Measurements from ENCODE around the gene ZNF681. TPM values are rescaled to one million over a fixed set of nuclear protein-coding genes. Genes with fewer than 3 reads are reported as not detected.

ZNF681 gene
- total RNA-seq, result 1.1 to 2.5 TPM (median 1.4 TPM) in 3 replicates
- long read RNA-seq, partial matches to known transcripts, result 0 of 2 reads
- long read RNA-seq, other reads (novel, unspliced or antisense), result 2 of 2 reads

- peak within 1 kb of the TSS; percentile 97 for H3K4me3 Mint-ChIP-seq (ENCODE audit: unreplicated experiment)
- no peaks in the 10 kb centered on the region for H3K27me3 Mint-ChIP-seq (ENCODE audit: low read depth)
- peak; percentile 57 for TF ChIP-seq CTCF (IDR thresholded peaks at IDR 0.05)
- peaks cover 11% of the 10 kb centered on the region for H3K36me3 Mint-ChIP-seq (ENCODE audit: low read depth)
- peaks cover 8% of the 10 kb centered on the region for H3K9me3 Mint-ChIP-seq (ENCODE audit: low read depth)
- peak within 1 kb of the TSS; percentile 97 for H3K27ac Mint-ChIP-seq (ENCODE audit: unreplicated experiment)
- DNase-seq (ENCODE audit: low spot score), result peak; percentile 95
- H3K4me1 Mint-ChIP-seq (ENCODE audit: low read depth), result peaks cover 15% of the 10 kb centered on the region
These were observed at the start of gene ZNF681 for GRCh38 chr19:23758187-23759074. Gene ZNF681 (minus strand): TSS chr19:23758891. CDS start chr19:23758749, 142 bp downstream.

- no peak overlapping the region for H3K27ac Mint-ChIP-seq (ENCODE audit: unreplicated experiment)
These were observed 46.0 kb upstream of the ZNF681 start for GRCh38 chr19:23804676-23805075.

GRCh38 chr19:23802290-23802689, 43.6 kb upstream of the ZNF681 start:
- Mint-ChIP-seq H3K27me3 (ENCODE audit: low read depth) (no peaks in the 10 kb centered on the region), H3K36me3 (ENCODE audit: low read depth) (no peaks in the 10 kb centered on the region), H3K4me1 (ENCODE audit: low read depth) (no peaks in the 10 kb centered on the region), H3K27ac (ENCODE audit: unreplicated experiment) (no peak overlapping the region), H3K4me3 (ENCODE audit: unreplicated experiment) (no peak overlapping the region), H3K9me3 (ENCODE audit: low read depth) (peaks cover 5% of the 10 kb centered on the region)
- no peak for TF ChIP-seq CTCF (IDR thresholded peaks at IDR 0.05)
- no peak for DNase-seq (ENCODE audit: low spot score)

More at GRCh38 chr19:23804676-23805075, 46.0 kb upstream of the ZNF681 start:
- no peaks in the 10 kb centered on the region for H3K27me3 Mint-ChIP-seq (ENCODE audit: low read depth)
- peaks cover 5% of the 10 kb centered on the region for H3K9me3 Mint-ChIP-seq (ENCODE audit: low read depth)
- TF ChIP-seq CTCF (IDR thresholded peaks at IDR 0.05), result no peak
- no peaks in the 10 kb centered on the region for H3K4me1 Mint-ChIP-seq (ENCODE audit: low read depth)
- H3K36me3 Mint-ChIP-seq (ENCODE audit: low read depth), result peaks cover 6% of the 10 kb centered on the region
- DNase-seq (ENCODE audit: low spot score), result no peak
- no peak overlapping the region for H3K4me3 Mint-ChIP-seq (ENCODE audit: unreplicated experiment)

DNA sequence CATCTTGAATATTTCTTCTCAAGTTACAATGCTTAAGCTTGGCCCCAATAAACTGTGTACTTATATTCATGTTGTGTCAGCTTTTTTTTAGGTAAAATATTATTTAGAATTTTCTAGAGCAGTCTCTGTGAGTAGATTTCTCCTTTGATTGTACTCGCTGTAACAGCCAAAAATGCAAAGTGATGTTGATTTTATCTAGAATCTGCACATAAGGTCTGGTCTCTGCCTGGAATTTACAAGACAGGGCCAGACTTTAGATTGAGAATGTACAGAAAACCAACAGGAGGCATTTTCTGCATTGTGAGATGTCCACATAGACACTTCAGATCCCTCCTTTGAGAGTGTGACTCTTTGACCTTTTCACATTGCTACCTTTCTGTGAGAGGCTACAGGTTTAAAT, 43.1 kb upstream of the ZNF681 start:
- Mint-ChIP-seq H3K4me3 (ENCODE audit: unreplicated experiment) (no peak overlapping the region), H3K4me1 (ENCODE audit: low read depth) (no peaks in the 10 kb centered on the region), H3K36me3 (ENCODE audit: low read depth) (peaks cover under 1% of the 10 kb centered on the region), H3K27ac (ENCODE audit: unreplicated experiment) (no peak overlapping the region), H3K27me3 (ENCODE audit: low read depth) (no peaks in the 10 kb centered on the region), H3K9me3 (ENCODE audit: low read depth) (peaks cover 6% of the 10 kb centered on the region)
- no peak for TF ChIP-seq CTCF (IDR thresholded peaks at IDR 0.05)
- DNase-seq (ENCODE audit: low spot score), result no peak

DNA sequence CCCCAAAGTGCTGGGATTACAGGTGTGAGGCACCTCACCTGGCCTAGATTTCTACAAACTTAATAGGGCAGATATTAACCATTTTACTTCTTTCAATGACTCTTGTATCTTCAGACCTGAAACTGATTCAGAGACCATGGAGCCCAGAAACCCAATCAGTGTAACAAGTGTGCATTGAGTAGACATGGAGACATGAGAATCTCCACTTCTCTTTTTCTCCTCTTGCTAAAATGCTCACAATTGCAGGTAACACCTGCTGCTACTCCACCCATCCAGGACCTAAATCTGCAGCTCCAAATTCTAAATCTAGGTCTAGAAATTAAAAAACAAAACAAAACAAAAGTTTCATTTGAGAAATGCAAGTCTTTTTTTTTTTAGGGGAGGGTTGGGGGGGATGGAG, 42.2 kb upstream of the ZNF681 start:
- Mint-ChIP-seq H3K4me1 (ENCODE audit: low read depth) (no peaks in the 10 kb centered on the region), H3K27me3 (ENCODE audit: low read depth) (no peaks in the 10 kb centered on the region), H3K9me3 (ENCODE audit: low read depth) (peaks cover 14% of the 10 kb centered on the region), H3K4me3 (ENCODE audit: unreplicated experiment) (no peak overlapping the region), H3K27ac (ENCODE audit: unreplicated experiment) (no peak overlapping the region), H3K36me3 (ENCODE audit: low read depth) (peaks cover 2% of the 10 kb centered on the region)
- DNase-seq (ENCODE audit: low spot score), result no peak
- TF ChIP-seq CTCF (IDR thresholded peaks at IDR 0.05), result no peak

Data from chondrocyte (in vitro differentiated cells).